ENCODE results near the gene TGFBRAP1. TPM values are rescaled to one million over a fixed set of nuclear protein-coding genes. Genes with fewer than 3 reads are reported as not detected.
A peak's percentile ranks its signal among the peaks of the same experiment; 100 is the strongest.
"Not testable (repeated sequence)": the region's sequence is repeated elsewhere in the genome, so short reads cannot be mapped to it uniquely, and the experiment has no call there.

The TGFBRAP1 gene
- total RNA-seq, 1 donor from 2014 or later, result 11.3 TPM

DNA sequence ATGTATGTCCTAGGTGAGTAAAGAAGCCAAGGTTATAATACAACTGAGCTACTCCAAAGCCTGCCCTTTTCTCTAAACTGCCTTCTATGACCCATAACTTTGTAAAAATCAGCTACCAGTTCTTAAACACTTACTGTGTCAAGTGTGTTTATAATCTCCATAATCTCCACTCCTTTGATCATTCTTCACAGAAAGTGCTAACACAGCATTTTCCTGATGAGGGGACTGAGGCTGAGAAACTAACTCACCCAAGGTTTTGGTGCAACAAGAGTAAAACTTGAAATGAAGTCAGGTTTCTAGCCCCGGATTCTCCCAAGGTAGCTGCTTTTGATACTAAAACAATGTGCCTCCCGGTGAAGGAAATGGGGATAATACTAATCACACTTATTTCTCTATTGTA is 5.9 kb upstream of the TGFBRAP1 start:
- no peak overlapping the region for H3K4me3 ChIP-seq (ENCODE audit: low read depth, low read length)
- DNase-seq (ENCODE audit: low read depth), result no peak
- TF ChIP-seq, protein P1, sequence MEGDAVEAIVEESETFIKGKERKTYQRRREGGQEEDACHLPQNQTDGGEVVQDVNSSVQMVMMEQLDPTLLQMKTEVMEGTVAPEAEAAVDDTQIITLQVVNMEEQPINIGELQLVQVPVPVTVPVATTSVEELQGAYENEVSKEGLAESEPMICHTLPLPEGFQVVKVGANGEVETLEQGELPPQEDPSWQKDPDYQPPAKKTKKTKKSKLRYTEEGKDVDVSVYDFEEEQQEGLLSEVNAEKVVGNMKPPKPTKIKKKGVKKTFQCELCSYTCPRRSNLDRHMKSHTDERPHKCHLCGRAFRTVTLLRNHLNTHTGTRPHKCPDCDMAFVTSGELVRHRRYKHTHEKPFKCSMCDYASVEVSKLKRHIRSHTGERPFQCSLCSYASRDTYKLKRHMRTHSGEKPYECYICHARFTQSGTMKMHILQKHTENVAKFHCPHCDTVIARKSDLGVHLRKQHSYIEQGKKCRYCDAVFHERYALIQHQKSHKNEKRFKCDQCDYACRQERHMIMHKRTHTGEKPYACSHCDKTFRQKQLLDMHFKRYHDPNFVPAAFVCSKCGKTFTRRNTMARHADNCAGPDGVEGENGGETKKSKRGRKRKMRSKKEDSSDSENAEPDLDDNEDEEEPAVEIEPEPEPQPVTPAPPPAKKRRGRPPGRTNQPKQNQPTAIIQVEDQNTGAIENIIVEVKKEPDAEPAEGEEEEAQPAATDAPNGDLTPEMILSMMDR (conservative IDR thresholded peaks at IDR 0.05; ENCODE audit: low read depth, low read length), result no peak

DNA sequence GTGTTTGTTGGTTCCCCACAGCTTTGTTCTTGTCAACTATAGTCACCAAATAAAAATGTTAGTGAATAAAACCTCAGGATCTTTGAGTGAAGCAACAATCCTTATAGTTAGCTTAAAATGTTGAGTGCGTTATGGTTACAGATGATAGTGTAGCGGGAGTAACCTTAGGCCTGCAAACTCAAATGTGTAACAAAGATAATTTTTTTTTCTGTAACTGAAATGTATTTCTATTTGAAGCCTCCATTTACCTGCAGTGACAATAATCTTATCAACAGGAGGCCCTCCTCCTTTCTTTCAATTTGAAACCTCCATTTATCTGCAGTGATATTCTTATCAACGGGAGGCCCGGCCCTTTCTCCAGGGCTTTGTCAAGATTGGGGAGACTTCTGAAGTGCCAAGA is 4.7 kb upstream of the TGFBRAP1 start:
- no peak overlapping the region for H3K4me3 ChIP-seq (ENCODE audit: low read depth, low read length)
- DNase-seq (ENCODE audit: low read depth), result no peak
- TF ChIP-seq, protein P1 (conservative IDR thresholded peaks at IDR 0.05; ENCODE audit: low read depth, low read length), result no peak

DNA sequence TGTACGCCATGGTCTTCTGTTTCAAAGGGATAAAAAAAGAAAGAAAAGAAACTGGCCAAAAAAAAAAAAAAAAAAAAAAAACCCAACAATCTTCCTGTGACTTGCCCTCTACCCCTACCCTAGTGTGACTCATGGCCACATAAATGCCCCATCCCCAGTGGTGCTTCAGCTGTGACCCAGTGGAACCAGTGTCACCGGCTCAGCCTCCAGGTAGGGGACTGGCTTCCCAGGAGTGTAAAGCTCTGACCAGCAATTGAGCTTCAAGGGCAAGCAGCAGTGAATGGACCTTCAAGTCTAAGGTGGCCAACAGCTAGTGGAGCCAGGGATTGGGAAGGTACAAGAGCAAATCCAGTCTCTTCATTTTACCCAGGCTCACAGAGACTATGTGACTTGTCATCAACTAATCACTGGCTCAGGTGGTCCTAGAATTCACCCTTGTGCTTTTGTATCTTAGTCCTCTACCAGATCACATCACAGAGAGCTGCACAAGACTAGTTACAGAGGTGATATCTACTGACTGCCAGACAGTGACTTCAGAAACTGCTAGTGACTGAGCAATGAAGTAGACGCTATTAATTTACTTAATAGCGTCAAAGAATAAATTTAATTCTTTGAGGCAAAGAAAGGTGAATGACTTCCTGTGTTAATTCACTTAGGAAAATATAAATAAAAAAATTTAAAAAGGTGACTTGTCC is 1.3 kb upstream of the TGFBRAP1 start:
- TF ChIP-seq, protein P1 (conservative IDR thresholded peaks at IDR 0.05; ENCODE audit: low read depth, low read length), result no peak
- DNase-seq (ENCODE audit: low read depth), result no peak
- peak overlapping the region; percentile 65 for H3K4me3 ChIP-seq (ENCODE audit: low read depth, low read length)

DNA sequence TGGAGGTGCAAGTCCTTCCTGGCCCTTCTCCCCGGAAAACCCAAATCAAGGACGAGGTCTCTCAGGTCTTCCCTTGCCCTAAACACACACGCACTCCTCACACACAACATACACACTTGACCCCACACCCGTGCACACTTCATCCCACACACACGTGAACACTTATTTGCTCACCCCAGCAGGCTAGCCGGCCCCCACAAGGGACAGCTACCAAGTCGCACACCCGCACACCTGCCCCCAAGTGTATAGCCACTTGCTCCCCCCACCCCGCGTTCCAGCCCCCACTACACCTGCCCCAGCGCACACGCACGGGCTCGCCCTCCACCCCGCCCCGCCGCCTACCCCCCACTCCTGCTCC is 359 bp downstream of the TGFBRAP1 start:
- DNase-seq (ENCODE audit: low read depth), result no peak
- TF ChIP-seq, protein P1 (conservative IDR thresholded peaks at IDR 0.05; ENCODE audit: low read depth, low read length), result no peak
- H3K4me3 ChIP-seq (ENCODE audit: low read depth, low read length), result peak overlapping the region; percentile 80

DNA sequence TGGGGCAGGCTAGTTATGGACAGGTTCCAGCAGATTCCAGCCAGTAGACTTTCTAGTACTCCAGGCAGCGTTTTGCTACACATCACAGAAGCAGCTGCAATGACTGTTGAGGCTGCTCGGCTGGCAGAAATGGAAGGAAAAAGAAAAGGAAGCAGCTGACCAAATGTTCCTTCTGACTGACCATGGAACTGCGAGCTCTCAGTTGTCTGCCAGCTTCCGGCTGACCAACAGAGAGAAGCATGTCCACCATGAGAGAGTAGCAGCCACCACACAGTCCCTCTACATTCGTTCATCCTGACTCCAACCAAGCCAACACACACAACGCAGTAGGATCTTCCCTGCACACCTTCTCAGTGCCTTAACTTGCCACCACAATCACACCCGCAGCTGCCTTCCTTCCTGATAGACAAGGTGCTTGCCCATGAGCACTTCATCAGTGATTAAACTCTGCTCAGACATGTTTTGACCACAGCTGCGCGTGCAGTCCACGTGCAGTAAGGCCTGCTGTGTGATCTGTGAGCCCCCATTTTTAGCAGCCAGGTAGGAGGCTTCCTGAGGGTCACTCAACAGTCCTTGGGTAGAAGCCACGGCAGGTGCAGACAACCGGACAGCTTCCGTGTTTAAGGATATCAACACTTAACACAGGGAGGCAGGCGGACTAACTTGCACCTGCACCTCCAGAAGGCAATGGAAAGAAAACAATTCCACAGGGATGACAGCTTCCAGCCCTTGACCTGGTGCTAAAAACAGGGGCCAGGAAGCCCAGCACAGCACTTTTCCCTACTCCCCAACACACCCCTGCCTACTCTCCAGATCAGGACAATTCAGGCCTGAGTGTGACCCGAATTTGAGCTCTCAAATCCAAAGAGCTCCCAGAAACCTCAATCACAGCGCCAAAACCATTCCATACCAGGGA is 996 bp downstream of the TGFBRAP1 start:
- H3K4me3 ChIP-seq (ENCODE audit: low read depth, low read length), result peak overlapping the region; percentile 80
- TF ChIP-seq, protein P1 (conservative IDR thresholded peaks at IDR 0.05; ENCODE audit: low read depth, low read length), result no peak
- peak; percentile 60 for DNase-seq (ENCODE audit: low read depth)

DNA sequence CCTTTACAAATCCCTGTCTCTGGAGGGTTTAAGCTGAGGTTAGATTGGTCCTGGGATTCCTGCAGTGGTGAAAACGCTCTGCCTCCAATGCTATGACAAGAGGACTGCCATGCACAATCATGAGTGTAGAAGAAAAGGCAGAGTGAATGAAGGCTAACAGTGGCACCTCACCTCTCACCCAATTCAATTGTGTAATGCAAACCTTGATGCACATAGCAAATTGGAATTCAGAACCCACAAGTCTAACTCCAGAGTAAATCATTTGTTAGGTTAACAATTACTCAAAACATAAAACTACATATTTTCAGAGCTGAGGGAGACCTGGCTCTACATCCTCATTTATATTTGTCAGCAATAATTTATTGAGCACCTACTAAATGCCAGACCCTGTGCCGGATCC is 1.8 kb downstream of the TGFBRAP1 start:
- peak; percentile 37 for DNase-seq (ENCODE audit: low read depth)
- peak overlapping the region; percentile 80 for H3K4me3 ChIP-seq (ENCODE audit: low read depth, low read length)
- TF ChIP-seq, protein P1 (conservative IDR thresholded peaks at IDR 0.05; ENCODE audit: low read depth, low read length), result no peak

DNA sequence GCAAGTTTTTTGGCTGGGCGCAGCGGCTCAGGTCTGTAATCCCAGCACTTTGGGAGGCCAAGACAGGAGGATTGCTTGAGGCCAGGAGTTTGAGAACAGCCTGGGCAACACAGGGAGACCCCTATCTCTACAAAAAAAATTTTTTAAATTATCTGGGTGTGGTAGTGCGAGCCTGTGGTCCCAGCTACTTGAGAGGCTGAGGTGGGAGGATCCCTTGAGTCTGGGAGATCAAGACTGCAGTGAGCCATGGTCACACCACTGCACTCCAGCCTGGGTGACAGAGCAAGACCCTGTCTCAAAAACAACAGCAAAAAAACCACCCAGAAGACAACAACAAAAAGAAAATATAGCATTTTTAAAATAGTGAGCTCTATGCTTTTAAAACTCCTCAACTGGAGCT is 2.3 kb downstream of the TGFBRAP1 start:
- not testable (repeated sequence) for H3K4me3 ChIP-seq (ENCODE audit: low read depth, low read length); DNase-seq (ENCODE audit: low read depth)
